Islet of Langerhans (tissue), 1 donor: Measurements from ENCODE around the gene OR51T1.
"Not testable (repeated sequence)": the region's sequence is repeated elsewhere in the genome, so short reads cannot be mapped to it uniquely, and the experiment has no call there.

Experiments
- FAIRE-seq: peaks from one replicate; lab custom pipeline; 2011; peaks lifted over from hg19 to GRCh38; lab: Jason Lieb, UNC

OR51T1 gene

GRCh38 chr11:4881860-4882500, at the start of gene OR51T1:
Gene OR51T1, plus strand, starts transcription at chr11:4881900. Its CDS starts 0 bp downstream, at chr11:4881900.
- no peak for FAIRE-seq

- no peak for FAIRE-seq
Observed at GRCh38 chr11:4839851-4840549, 41.7 kb upstream of the OR51T1 start.

- FAIRE-seq, result no peak
Observed at GRCh38 chr11:4848908-4849532, 32.7 kb upstream of the OR51T1 start, which contains the start of gene OR51S1. Gene OR51S1, minus strand, starts transcription at chr11:4849208. Its CDS starts 0 bp downstream, at chr11:4849208.

GRCh38 chr11:4851033-4851432, 30.7 kb upstream of the OR51T1 start:
- FAIRE-seq, result no peak

- FAIRE-seq, result not testable (repeated sequence)
Observed at GRCh38 chr11:4854286-4854685, 27.4 kb upstream of the OR51T1 start.

- no peak for FAIRE-seq
Observed at GRCh38 chr11:4862447-4863236, 19.1 kb upstream of the OR51T1 start.

- FAIRE-seq, result no peak
Observed at GRCh38 chr11:4863876-4864275, 17.8 kb upstream of the OR51T1 start.

- no peak for FAIRE-seq
Observed at GRCh38 chr11:4865855-4866254, 15.8 kb upstream of the OR51T1 start.

- no peak for FAIRE-seq
Observed at GRCh38 chr11:4881188-4881587, 512 bp upstream of the OR51T1 start.

GRCh38 chr11:4882543-4882942, 843 bp downstream of the OR51T1 start:
- FAIRE-seq, result no peak

- FAIRE-seq, result no peak
Observed at GRCh38 chr11:4884361-4884760, 2.7 kb downstream of the OR51T1 start.

GRCh38 chr11:4886186-4886585, 4.5 kb downstream of the OR51T1 start:
- FAIRE-seq, result no peak

- FAIRE-seq, result no peak
Observed at GRCh38 chr11:4887591-4887990, 5.9 kb downstream of the OR51T1 start.

- no peak for FAIRE-seq
Observed at GRCh38 chr11:4890279-4890678, 8.6 kb downstream of the OR51T1 start.

GRCh38 chr11:4891996-4892640, 10.4 kb downstream of the OR51T1 start:
- no peak for FAIRE-seq

- no peak for FAIRE-seq
Observed at GRCh38 chr11:4903484-4903883, 21.8 kb downstream of the OR51T1 start, which contains the start of gene OR51A7. Gene OR51A7, plus strand, starts transcription at chr11:4903783. Its CDS starts 3,587 bp downstream, at chr11:4907370.

- no peak for FAIRE-seq
Observed at GRCh38 chr11:4916581-4916980, 34.9 kb downstream of the OR51T1 start.

- no peak for FAIRE-seq
Observed at GRCh38 chr11:4919250-4919649, 37.5 kb downstream of the OR51T1 start, which contains the start of gene OR51G2. Gene OR51G2, minus strand, starts transcription at chr11:4919350. Its CDS starts 3,687 bp downstream, at chr11:4915663.

GRCh38 chr11:4921796-4922195, 40.1 kb downstream of the OR51T1 start:
- no peak for FAIRE-seq

- FAIRE-seq, result no peak
Observed at GRCh38 chr11:4922304-4922703, 40.6 kb downstream of the OR51T1 start.

- no peak for FAIRE-seq
Observed at GRCh38 chr11:4924239-4924638, 42.5 kb downstream of the OR51T1 start, which contains the start of gene OR51G1. Gene OR51G1, minus strand, starts transcription at chr11:4924339. Its CDS starts 0 bp downstream, at chr11:4924339.

- FAIRE-seq, result no peak
Observed at GRCh38 chr11:4926608-4927007, 44.9 kb downstream of the OR51T1 start.
